Gastroesophageal sphincter (tissue), 3 donors: ENCODE data around the gene FBXO3.
"Not testable (repeated sequence)": the region's sequence is repeated elsewhere in the genome, so short reads cannot be mapped to it uniquely, and the experiment has no call there.

Experiments
- EP300 ChIP-seq: sonication (generic); formaldehyde crosslinking; IDR thresholded peaks from one replicate; pipeline ENCODE4 v1.6.1; 2017; ENCODE audit warnings: antibody characterized with exemption, mild to moderate bottlenecking
- POLR2A ChIP-seq, 2 donors: fragments of 450-650 bp; IDR thresholded peaks; one replicate each; pipeline ENCODE4 v1.6.1; 2017; ENCODE audit warnings: antibody characterized with exemption in 2 of 2, mild to moderate bottlenecking in 2 of 2, moderate library complexity in 1 of 2
- POLR2AphosphoS5 ChIP-seq: sonication (generic); formaldehyde crosslinking; IDR thresholded peaks from one replicate; pipeline ENCODE4 v1.6.1; 2017; ENCODE audit warnings: antibody characterized with exemption
- TF ChIP-seq, protein P1 (sequence below), 4 experiments: fragments of 200-600 bp in 2 of 4; fragments of 450-650 bp in 2 of 4; sonication (generic) in 1 of 4; IDR thresholded peaks; one replicate each; pipeline ENCODE4 v1.5.1; 2017 to 2019; ENCODE audit warnings: antibody characterized with exemption in 4 of 4, mild to moderate bottlenecking in 2 of 4, moderate library complexity in 2 of 4

DNA sequence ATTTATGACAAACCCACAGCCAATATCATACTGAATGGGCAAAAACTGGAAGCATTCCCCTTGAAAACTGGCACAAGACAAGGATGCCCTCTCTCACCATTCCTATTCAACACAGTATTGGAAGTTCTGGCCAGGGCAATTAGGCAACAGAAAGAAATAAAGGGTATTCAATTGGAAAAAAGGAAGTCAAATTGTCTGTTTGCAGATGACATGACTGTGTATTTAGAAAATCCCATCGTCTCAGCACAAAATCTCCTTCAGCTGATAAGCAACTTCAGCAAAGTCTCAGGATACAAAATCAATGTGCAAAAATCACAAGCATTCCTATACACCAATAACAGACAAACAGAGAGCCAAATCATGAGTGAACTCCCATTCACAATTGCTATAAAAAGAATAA, 46.8 kb downstream of the FBXO3 start:
- TF ChIP-seq, protein P1, sequence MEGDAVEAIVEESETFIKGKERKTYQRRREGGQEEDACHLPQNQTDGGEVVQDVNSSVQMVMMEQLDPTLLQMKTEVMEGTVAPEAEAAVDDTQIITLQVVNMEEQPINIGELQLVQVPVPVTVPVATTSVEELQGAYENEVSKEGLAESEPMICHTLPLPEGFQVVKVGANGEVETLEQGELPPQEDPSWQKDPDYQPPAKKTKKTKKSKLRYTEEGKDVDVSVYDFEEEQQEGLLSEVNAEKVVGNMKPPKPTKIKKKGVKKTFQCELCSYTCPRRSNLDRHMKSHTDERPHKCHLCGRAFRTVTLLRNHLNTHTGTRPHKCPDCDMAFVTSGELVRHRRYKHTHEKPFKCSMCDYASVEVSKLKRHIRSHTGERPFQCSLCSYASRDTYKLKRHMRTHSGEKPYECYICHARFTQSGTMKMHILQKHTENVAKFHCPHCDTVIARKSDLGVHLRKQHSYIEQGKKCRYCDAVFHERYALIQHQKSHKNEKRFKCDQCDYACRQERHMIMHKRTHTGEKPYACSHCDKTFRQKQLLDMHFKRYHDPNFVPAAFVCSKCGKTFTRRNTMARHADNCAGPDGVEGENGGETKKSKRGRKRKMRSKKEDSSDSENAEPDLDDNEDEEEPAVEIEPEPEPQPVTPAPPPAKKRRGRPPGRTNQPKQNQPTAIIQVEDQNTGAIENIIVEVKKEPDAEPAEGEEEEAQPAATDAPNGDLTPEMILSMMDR (IDR thresholded peaks at IDR 0.05), result not testable (repeated sequence)
- not testable (repeated sequence) for TF ChIP-seq POLR2A (IDR thresholded peaks at IDR 0.05); POLR2AphosphoS5; EP300
